ENCODE data around the gene PCBP2. TPM values are rescaled to one million over a fixed set of nuclear protein-coding genes. Genes with fewer than 3 reads are reported as not detected.
"Not testable (repeated sequence)": the region's sequence is repeated elsewhere in the genome, so short reads cannot be mapped to it uniquely, and the experiment has no call there.

The PCBP2 gene
- total RNA-seq, 1 experiment from 2014 or later, result 856 TPM

DNA sequence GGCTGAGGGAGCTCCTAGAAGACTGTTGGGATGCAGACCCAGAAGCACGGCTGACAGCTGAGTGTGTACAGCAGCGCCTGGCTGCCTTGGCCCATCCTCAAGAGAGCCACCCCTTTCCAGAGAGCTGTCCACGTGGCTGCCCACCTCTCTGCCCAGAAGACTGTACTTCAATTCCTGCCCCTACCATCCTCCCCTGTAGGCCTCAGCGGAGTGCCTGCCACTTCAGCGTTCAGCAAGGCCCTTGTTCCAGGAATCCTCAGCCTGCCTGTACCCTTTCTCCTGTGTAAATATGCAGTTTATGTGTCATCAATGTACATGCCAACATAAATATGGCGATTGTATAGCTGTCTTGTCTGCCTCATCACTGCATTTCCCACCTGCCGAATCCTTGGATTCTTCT, 20.7 kb upstream of the PCBP2 start:
- CTCF ChIA-PET, result interaction anchor here (1.7 kb wide), 1 partner anchor 10 kb away, joined by 4 read pairs; no protein-coding TSS in a partner anchor
- RAD21 ChIA-PET (ENCODE audit: low non-redundant PET in 1 of 2, low total read pairs in 2 of 2, uncharacterized antibody in 2 of 2, unreplicated experiment in 2 of 2), result no interaction called here
- POLR2A ChIA-PET, result interaction anchor here (0.5 to 1.4 kb wide), 2 partner anchors 10 to 45 kb away, joined by 3 to 4 read pairs; no protein-coding TSS in a partner anchor
- ATAC-seq (no peak), DNase-seq (ENCODE audit: low read depth, low spot score) (no peak)
- intact Hi-C loops (cut with micrococcal nuclease), result no loop called here
- H2AFZ ChIP-seq (ENCODE audit: low read depth, low read length, poor library complexity, severe bottlenecking), result no peak overlapping the region
- H3K9me3 ChIP-seq (ENCODE audit: control insufficient read depth in 1 of 2, insufficient read depth in 1 of 2, low read depth in 1 of 2, low read length in 2 of 2), result no peaks in the 10 kb centered on the region
- H3K27me3 ChIP-seq (ENCODE audit: insufficient read depth, low read length), result no peaks in the 10 kb centered on the region
- no peak overlapping the region for H3K27ac ChIP-seq (ENCODE audit: low read depth, low read length)
- no peaks in the 10 kb centered on the region for H4K20me1 ChIP-seq (ENCODE audit: insufficient read depth)
- TF ChIP-seq CBX3 (IDR thresholded peaks at IDR 0.05; ENCODE audit: low read depth) (no peak), TCF7L2 (IDR thresholded peaks at IDR 0.05; ENCODE audit: borderline replicate concordance, extremely low read depth, insufficient read depth, insufficient read length) (no peak), JUND (IDR thresholded peaks at IDR 0.05) (no peak), EGR1 (IDR thresholded peaks at IDR 0.05; ENCODE audit: low read depth) (no peak), EZH2phosphoT487 (IDR thresholded peaks at IDR 0.05; ENCODE audit: borderline replicate concordance) (no peak)
- TF ChIP-seq, protein P1, sequence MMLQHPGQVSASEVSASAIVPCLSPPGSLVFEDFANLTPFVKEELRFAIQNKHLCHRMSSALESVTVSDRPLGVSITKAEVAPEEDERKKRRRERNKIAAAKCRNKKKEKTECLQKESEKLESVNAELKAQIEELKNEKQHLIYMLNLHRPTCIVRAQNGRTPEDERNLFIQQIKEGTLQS (IDR thresholded peaks at IDR 0.05), result no peak
- TF ChIP-seq, protein P2, sequence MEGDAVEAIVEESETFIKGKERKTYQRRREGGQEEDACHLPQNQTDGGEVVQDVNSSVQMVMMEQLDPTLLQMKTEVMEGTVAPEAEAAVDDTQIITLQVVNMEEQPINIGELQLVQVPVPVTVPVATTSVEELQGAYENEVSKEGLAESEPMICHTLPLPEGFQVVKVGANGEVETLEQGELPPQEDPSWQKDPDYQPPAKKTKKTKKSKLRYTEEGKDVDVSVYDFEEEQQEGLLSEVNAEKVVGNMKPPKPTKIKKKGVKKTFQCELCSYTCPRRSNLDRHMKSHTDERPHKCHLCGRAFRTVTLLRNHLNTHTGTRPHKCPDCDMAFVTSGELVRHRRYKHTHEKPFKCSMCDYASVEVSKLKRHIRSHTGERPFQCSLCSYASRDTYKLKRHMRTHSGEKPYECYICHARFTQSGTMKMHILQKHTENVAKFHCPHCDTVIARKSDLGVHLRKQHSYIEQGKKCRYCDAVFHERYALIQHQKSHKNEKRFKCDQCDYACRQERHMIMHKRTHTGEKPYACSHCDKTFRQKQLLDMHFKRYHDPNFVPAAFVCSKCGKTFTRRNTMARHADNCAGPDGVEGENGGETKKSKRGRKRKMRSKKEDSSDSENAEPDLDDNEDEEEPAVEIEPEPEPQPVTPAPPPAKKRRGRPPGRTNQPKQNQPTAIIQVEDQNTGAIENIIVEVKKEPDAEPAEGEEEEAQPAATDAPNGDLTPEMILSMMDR (IDR thresholded peaks at IDR 0.05 in 2 of 3, conservative IDR thresholded peaks at IDR 0.05 in 1 of 3; ENCODE audit: borderline replicate concordance in 1 of 3, insufficient read depth in 1 of 3, low read depth in 2 of 3, low read length in 2 of 3), result no peak
- no peaks in the 10 kb centered on the region for H3K79me2 ChIP-seq (ENCODE audit: insufficient read depth, low read length)
- no peak overlapping the region for H3K9ac ChIP-seq (ENCODE audit: low read length)
- H3K4me1 ChIP-seq (ENCODE audit: control insufficient read depth in 1 of 2, insufficient read depth in 2 of 2, low read length in 2 of 2), result peaks cover 6 to 20% of the 10 kb centered on the region in 2 experiments
- no peaks in the 10 kb centered on the region for H3K36me3 ChIP-seq (ENCODE audit: control insufficient read depth in 1 of 2, insufficient read depth in 2 of 2, low read length in 2 of 2)
- H3K4me2 ChIP-seq (ENCODE audit: low read length), result no peak overlapping the region
- H3K4me3 ChIP-seq (replicated peaks in 1 of 2; ENCODE audit: low read depth in 1 of 2, low read length in 2 of 2), result no peak overlapping the region
- no TSS peak for BruUV-seq (replicated peaks)
- H3K9me2 ChIP-seq (ENCODE audit: insufficient read depth), result no peaks in the 10 kb centered on the region

DNA sequence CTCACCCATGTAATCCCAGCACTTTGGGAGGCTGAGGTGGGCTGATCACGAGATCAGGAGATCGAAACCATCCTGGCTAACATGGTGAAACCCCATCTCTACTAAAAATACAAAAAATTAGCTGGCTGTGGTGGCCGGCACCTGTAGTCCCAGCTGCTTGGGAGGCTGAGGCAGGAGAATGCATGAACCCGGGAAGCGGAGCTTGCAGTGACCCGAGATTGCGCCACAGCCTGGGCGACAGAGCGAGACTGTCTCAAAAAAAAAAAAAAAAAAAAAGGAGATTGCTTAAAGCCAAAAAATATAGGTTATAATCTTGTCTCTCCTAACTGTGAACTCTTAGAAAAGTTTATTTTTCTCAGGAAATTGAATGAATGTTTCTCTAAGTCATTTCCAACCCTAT, 16.6 kb upstream of the PCBP2 start:
- CTCF ChIA-PET, result interaction anchor here (0.6 to 1.0 kb wide), 2 partner anchors 14 to 83 kb away, joined by 3 read pairs; no protein-coding TSS in a partner anchor

DNA sequence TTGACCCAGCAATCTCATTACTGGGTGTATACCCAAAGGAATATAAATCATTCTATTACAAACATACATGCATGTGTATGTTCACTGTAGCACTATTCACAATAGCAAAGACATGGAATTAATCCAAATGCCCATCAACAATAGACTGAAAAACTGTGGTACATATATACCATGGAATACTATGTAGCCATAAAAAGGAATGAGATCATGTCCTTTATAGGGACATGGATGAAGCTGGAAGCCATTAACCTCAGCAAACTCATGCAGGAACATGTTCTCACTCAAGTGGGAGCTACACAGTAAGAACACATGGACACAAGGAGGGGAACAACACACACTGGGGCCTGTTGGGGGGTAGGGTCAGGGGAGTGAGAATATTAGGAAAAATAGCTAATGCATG, 12.3 kb upstream of the PCBP2 start:
- ATAC-seq; H3K9me2 ChIP-seq (ENCODE audit: insufficient read depth); H4K20me1 ChIP-seq (ENCODE audit: insufficient read depth); H3K4me3 ChIP-seq (replicated peaks in 1 of 2; ENCODE audit: low read depth in 1 of 2, low read length in 2 of 2); POLR2A ChIA-PET; H3K27me3 ChIP-seq (ENCODE audit: insufficient read depth, low read length); BruUV-seq (replicated peaks); intact Hi-C loops (cut with micrococcal nuclease); H3K36me3 ChIP-seq (ENCODE audit: control insufficient read depth in 1 of 2, insufficient read depth in 2 of 2, low read length in 2 of 2); H3K4me2 ChIP-seq (ENCODE audit: low read length); H3K9me3 ChIP-seq (ENCODE audit: control insufficient read depth in 1 of 2, insufficient read depth in 1 of 2, low read depth in 1 of 2, low read length in 2 of 2); H3K9ac ChIP-seq (ENCODE audit: low read length); H3K27ac ChIP-seq (ENCODE audit: low read depth, low read length); H2AFZ ChIP-seq (ENCODE audit: low read depth, low read length, poor library complexity, severe bottlenecking); RAD21 ChIA-PET (ENCODE audit: low non-redundant PET in 1 of 2, low total read pairs in 2 of 2, uncharacterized antibody in 2 of 2, unreplicated experiment in 2 of 2); DNase-seq (ENCODE audit: low read depth, low spot score): not testable (repeated sequence)
- peaks cover 27% of the 10 kb centered on the region for H3K79me2 ChIP-seq (ENCODE audit: insufficient read depth, low read length)
- CTCF ChIA-PET, result interaction anchor here (1.1 kb wide), 1 partner anchor 18 kb away, joined by 3 read pairs; no protein-coding TSS in a partner anchor
- peaks cover 12 to 31% of the 10 kb centered on the region in 2 experiments; a peak in 3 of 4 replicates for H3K4me1 ChIP-seq (ENCODE audit: control insufficient read depth in 1 of 2, insufficient read depth in 2 of 2, low read length in 2 of 2)

More for the DNA sequence above, 16.6 kb upstream of the PCBP2 start:
- H3K9me2 ChIP-seq (ENCODE audit: insufficient read depth); H3K9me3 ChIP-seq (ENCODE audit: control insufficient read depth in 1 of 2, insufficient read depth in 1 of 2, low read depth in 1 of 2, low read length in 2 of 2); POLR2A ChIA-PET; H3K79me2 ChIP-seq (ENCODE audit: insufficient read depth, low read length); H3K4me2 ChIP-seq (ENCODE audit: low read length); DNase-seq (ENCODE audit: low read depth, low spot score); RAD21 ChIA-PET (ENCODE audit: low non-redundant PET in 1 of 2, low total read pairs in 2 of 2, uncharacterized antibody in 2 of 2, unreplicated experiment in 2 of 2); BruUV-seq (replicated peaks); H4K20me1 ChIP-seq (ENCODE audit: insufficient read depth); ATAC-seq; H3K9ac ChIP-seq (ENCODE audit: low read length); H3K36me3 ChIP-seq (ENCODE audit: control insufficient read depth in 1 of 2, insufficient read depth in 2 of 2, low read length in 2 of 2); H3K27me3 ChIP-seq (ENCODE audit: insufficient read depth, low read length); intact Hi-C loops (cut with micrococcal nuclease); H2AFZ ChIP-seq (ENCODE audit: low read depth, low read length, poor library complexity, severe bottlenecking); H3K27ac ChIP-seq (ENCODE audit: low read depth, low read length); H3K4me3 ChIP-seq (replicated peaks in 1 of 2; ENCODE audit: low read depth in 1 of 2, low read length in 2 of 2); H3K4me1 ChIP-seq (ENCODE audit: control insufficient read depth in 1 of 2, insufficient read depth in 2 of 2, low read length in 2 of 2): not testable (repeated sequence)
